LNCAP (cell line): ENCODE data around the gene NF1.

Experiments used
- CTCF ChIP-seq: fragments of 450-650 bp; IDR thresholded peaks from 2 replicates; pipeline ENCODE4 v1.5.1; 2017; ENCODE audit warnings: mild to moderate bottlenecking

Gene NF1

GRCh38 chr17:31126318-31126717, 31.5 kb downstream of the NF1 start:
- no peak for TF ChIP-seq CTCF

GRCh38 chr17:31128241-31128640, 33.5 kb downstream of the NF1 start:
- no peak for TF ChIP-seq CTCF

- TF ChIP-seq CTCF = no peak
These were observed 35.8 kb downstream of the NF1 start for GRCh38 chr17:31130286-31131224.

- TF ChIP-seq CTCF = no peak
These were observed 36.5 kb downstream of the NF1 start for GRCh38 chr17:31131299-31131698.

GRCh38 chr17:31132977-31133376, 38.2 kb downstream of the NF1 start:
- TF ChIP-seq CTCF = no peak

GRCh38 chr17:31134576-31134975, 39.8 kb downstream of the NF1 start:
- TF ChIP-seq CTCF = no peak

- TF ChIP-seq CTCF = no peak
These were observed 41.5 kb downstream of the NF1 start for GRCh38 chr17:31136319-31136718.
